K562 (cell line): ENCODE data around the gene SLC35D3. TPM values are rescaled to one million over a fixed set of nuclear protein-coding genes. Genes with fewer than 3 reads are reported as not detected.

Source experiments
- ATAC-seq: fragments of 200-7000 bp; cut with Tn5 transposase; 3 replicates; pipeline ENCODE4 v1.9.1; 2020; ENCODE audit warnings: moderate library complexity
- BruUV-seq: library from RNA; stranded (reverse); fragments of 400-500 nt; replicated peaks from 2 replicates; lab custom pipeline; 2021; lab: Mats Ljungman, UMichigan
- CTCF ChIA-PET: fragments of 300-600 bp; formaldehyde crosslinking; extraction: SDS; loops from one replicate; lab custom pipeline; 2021; ENCODE audit warnings: low intra/inter-chr PET ratio; lab: Yijun Ruan, JAX
- POLR2A ChIA-PET: fragments of 300-600, 350-650 bp; sonication (Branson Sonifier 250); formaldehyde crosslinking; extraction: SDS; loops from one replicate; lab custom pipeline; 2021; ENCODE audit warnings: antibody characterized with exemption, inconsistent platforms; lab: Yijun Ruan, JAX
- DNase-seq, 4 experiments: peaks; one replicate each; pipeline versions ENCODE4 v3.0.0 to v3.0.0-alpha.2; 2011 to 2018; ENCODE audit warnings: low spot score in 3 of 4, mixed read lengths in 3 of 4; ENCODE audit errors: extremely low read depth in 1 of 4
- FAIRE-seq: peaks from 2 replicates; lab custom pipeline; 2011; peaks lifted over from hg19 to GRCh38; lab: Jason Lieb, UNC
- H2AFZ ChIP-seq: 2 replicates; pipeline ENCODE4 v1.6.0; 2011; ENCODE audit warnings: low read depth, low read length, control low read depth, inconsistent platforms
- H3K27ac ChIP-seq: fragments of 200-600 bp; 3 replicates; pipeline ENCODE4 v1.8.0; 2011; ENCODE audit warnings: low read depth, mild to moderate bottlenecking, control low read depth, inconsistent platforms, low read length, moderate library complexity, mixed read lengths; ENCODE audit errors: extremely low read depth
- H3K27me3 ChIP-seq, 2 experiments: fragments of 300-600 bp in 1 of 2; 2 replicates in 1 of 2; 3 replicates in 1 of 2; pipeline versions ENCODE4 v1.6.0 to v1.8.0; 2011; ENCODE audit warnings: inconsistent platforms in 2 of 2, low read length in 2 of 2, mild to moderate bottlenecking in 1 of 2, mixed read lengths in 1 of 2, moderate library complexity in 1 of 2; ENCODE audit not compliant: control insufficient read depth in 2 of 2, insufficient read depth in 2 of 2
- H3K36me3 ChIP-seq: fragments of 300-600 bp; 3 replicates; pipeline ENCODE4 v1.8.0; 2011; ENCODE audit warnings: mild to moderate bottlenecking, low read length, inconsistent platforms; ENCODE audit not compliant: control insufficient read depth, insufficient read depth
- H3K4me1 ChIP-seq, 2 experiments: fragments of 200-600 bp in 1 of 2; replicated peaks in 1 of 2; 2 replicates in 1 of 2; 3 replicates in 1 of 2; pipeline versions ENCODE4 v1.5.1 to v1.8.0; 2011; ENCODE audit warnings: inconsistent platforms in 2 of 2, low read length in 2 of 2, mild to moderate bottlenecking in 1 of 2, mixed read lengths in 1 of 2, moderate library complexity in 1 of 2; ENCODE audit not compliant: control insufficient read depth in 2 of 2, insufficient read depth in 2 of 2
- H3K4me2 ChIP-seq: 2 replicates; pipeline ENCODE4 v1.6.1; 2011; ENCODE audit warnings: low read length, control low read depth, inconsistent platforms, mixed read lengths; ENCODE audit not compliant: insufficient read depth
- H3K4me3 ChIP-seq: fragments of 200-600 bp; sonication (generic), shearing (Covaris generic); 2 replicates; pipeline ENCODE4 v1.5.1; 2016; ENCODE audit warnings: control low read depth, inconsistent platforms
- H3K79me2 ChIP-seq: fragments of 200-600 bp; 3 replicates; pipeline ENCODE4 v1.8.0; 2011; ENCODE audit warnings: low read length, inconsistent platforms; ENCODE audit not compliant: control insufficient read depth, insufficient read depth
- H3K9ac ChIP-seq, 2 experiments: 2 replicates each; pipeline versions ENCODE4 v1.6.0 to v1.6.1; 2011; ENCODE audit warnings: low read depth in 2 of 2, low read length in 2 of 2, control low read depth in 1 of 2, inconsistent platforms in 1 of 2, mild to moderate bottlenecking in 1 of 2, mixed read lengths in 1 of 2; ENCODE audit not compliant: insufficient read depth in 1 of 2
- H3K9me1 ChIP-seq: one replicate; pipeline ENCODE4 v1.6.0; 2011; ENCODE audit warnings: inconsistent platforms, mild to moderate bottlenecking, low read length, moderate library complexity; ENCODE audit not compliant: control insufficient read depth, insufficient read depth
- H3K9me3 ChIP-seq: replicated peaks from 2 replicates; pipeline ENCODE4 v1.5.1; 2011; ENCODE audit warnings: low read depth, low read length, inconsistent platforms; ENCODE audit not compliant: control insufficient read depth, insufficient read depth
- H4K20me1 ChIP-seq: replicated peaks from 2 replicates; pipeline ENCODE4 v1.6.1; 2011; ENCODE audit warnings: low read length, inconsistent platforms, mixed read lengths; ENCODE audit not compliant: control insufficient read depth, insufficient read depth
- CCNT2 ChIP-seq: IDR thresholded peaks from 2 replicates; pipeline ENCODE4 v1.6.1; 2011; ENCODE audit warnings: borderline replicate concordance, low read depth, mild to moderate bottlenecking, moderate library complexity, mixed read lengths, low read length; ENCODE audit not compliant: insufficient read length; ENCODE audit errors: extremely low read depth
- FOXA3 ChIP-seq, 2 experiments: fragments of 450-650 bp in 1 of 2; sonication (generic) in 1 of 2; formaldehyde crosslinking; IDR thresholded peaks in 1 of 2; conservative IDR thresholded peaks in 1 of 2; 2 replicates each; pipeline versions ENCODE4 v1.4.0 to v1.8.0; 2020 to 2022; ENCODE audit warnings: mild to moderate bottlenecking in 2 of 2, missing genetic modification reagents in 1 of 2
- PHF8 ChIP-seq: fragments of 200-600 bp; sonication (generic); IDR thresholded peaks from 2 replicates; pipeline ENCODE4 v1.6.1; 2012; ENCODE audit warnings: mixed run types, mild to moderate bottlenecking, inconsistent platforms, low read length, moderate library complexity, borderline replicate concordance
- SP1 ChIP-seq: sonication (generic); formaldehyde crosslinking; IDR thresholded peaks from 2 replicates; pipeline ENCODE4 v1.8.1; 2022; ENCODE audit warnings: mild to moderate bottlenecking, missing genetic modification reagents
- WGBS: fragments of 100-300 bp; shearing (Covaris generic); methylation state at CpG from one replicate; pipeline ENCODE4 v1.1.6; 2016; ENCODE audit warnings: low coverage, mixed read lengths; ENCODE audit not compliant: insufficient coverage; ENCODE audit errors: missing lambda C conversion rate; 5-methylcytosine and 5-hydroxymethylcytosine counted together
- in situ Hi-C: fragments of 300-500 bp; cut with MboI; formaldehyde crosslinking; loops from 4 replicates; pipeline ENCODE4 v1.15.0; 2018; ENCODE audit warnings: inconsistent platforms, mixed read lengths
- intact Hi-C: fragments of 100-400 bp; cut with micrococcal nuclease; formaldehyde crosslinking; loops from 2 replicates; pipeline ENCODE4 v1.14.2; 2022
- polyA plus RNA-seq, 8 experiments: library from polyadenylated mRNA; depleted of rRNA in 4 of 8; stranded (reverse) in 5 of 8; unstranded in 3 of 8; fragments of >200 nt; fragmentation: Nextera tagmentation in 2 of 8; fragmentation: Illumina TruSeq in 1 of 8; extraction: Ambion mirVana in 2 of 8; extraction: Trizol in 1 of 8; gene quantifications; 2 replicates each; pipeline versions ENCODE4 v1.2.1 to v1.2.3, GENCODE V29; 2011 to 2014; ENCODE audit warnings: inconsistent platforms in 1 of 8, missing spikeins in 1 of 8
- total RNA-seq, 7 experiments: library from RNA; depleted of rRNA in 6 of 7; stranded (reverse); fragments of >200 nt in 6 of 7; fragmentation: Illumina TruSeq in 2 of 7; extraction: Trizol in 2 of 7; gene quantifications; 2 replicates each; pipeline versions ENCODE4 v1.2.1 to v1.2.3, GENCODE V29; 2011 to 2021; ENCODE audit warnings: low replicate concordance in 1 of 7
- TF ChIP-seq, protein P1 (sequence below): fragments of 250-450 bp; sonication (Bioruptor Pico); IDR thresholded peaks from 2 replicates; pipeline ENCODE4 v1.8.0; 2022; ENCODE audit warnings: moderate library complexity, mild to moderate bottlenecking, inconsistent platforms
- TF ChIP-seq, protein P2 (sequence below): sonication (generic); IDR thresholded peaks from 2 replicates; pipeline ENCODE4 v1.6.1; 2016

SLC35D3 gene
- total and polyA plus RNA-seq, 9 of the 15 experiments (the other 6 are each of a cell fraction or from before 2014, with no cell fraction given), result not detected

DNA sequence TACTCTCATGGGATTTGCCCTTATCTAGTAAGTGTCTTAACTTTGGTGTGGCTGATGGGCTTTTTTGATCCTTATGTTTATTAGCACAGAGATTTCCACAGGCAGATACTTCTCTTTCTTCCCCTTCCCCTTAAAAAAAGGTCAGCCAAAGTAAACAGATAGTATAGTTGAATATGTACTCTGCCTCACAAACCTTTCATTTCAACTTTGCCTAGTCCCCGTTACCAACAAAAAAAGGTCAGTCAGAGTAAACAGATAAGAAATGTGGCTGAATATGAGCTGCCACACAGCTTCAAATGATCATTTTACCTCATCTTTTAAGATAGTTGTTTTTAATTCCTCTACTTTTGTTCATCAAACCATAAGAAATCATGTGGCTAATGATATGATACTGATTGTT is 34.1 kb upstream of the SLC35D3 start:
- Histone ChIP-seq H3K4me2 (no peak overlapping the region), H3K36me3 (no peaks in the 10 kb centered on the region), H2AFZ (no peak overlapping the region), H4K20me1 (no peaks in the 10 kb centered on the region), H3K27me3 (no peaks in the 10 kb centered on the region), H3K9ac (no peak overlapping the region), H3K9me3 (no peaks in the 10 kb centered on the region), H3K9me1 (no peaks in the 10 kb centered on the region), H3K4me1 (peaks cover 0 to 8% of the 10 kb centered on the region in 2 experiments; a peak in 2 of 5 replicates), H3K4me3 (no peak overlapping the region), H3K79me2 (no peaks in the 10 kb centered on the region), H3K27ac (no peak overlapping the region)
- intact Hi-C loops (no loop called here), in situ Hi-C loops (no loop called here)
- TF ChIP-seq CCNT2, result peak; percentile 24
- TF ChIP-seq PHF8, result no peak
- TF ChIP-seq, protein P1, sequence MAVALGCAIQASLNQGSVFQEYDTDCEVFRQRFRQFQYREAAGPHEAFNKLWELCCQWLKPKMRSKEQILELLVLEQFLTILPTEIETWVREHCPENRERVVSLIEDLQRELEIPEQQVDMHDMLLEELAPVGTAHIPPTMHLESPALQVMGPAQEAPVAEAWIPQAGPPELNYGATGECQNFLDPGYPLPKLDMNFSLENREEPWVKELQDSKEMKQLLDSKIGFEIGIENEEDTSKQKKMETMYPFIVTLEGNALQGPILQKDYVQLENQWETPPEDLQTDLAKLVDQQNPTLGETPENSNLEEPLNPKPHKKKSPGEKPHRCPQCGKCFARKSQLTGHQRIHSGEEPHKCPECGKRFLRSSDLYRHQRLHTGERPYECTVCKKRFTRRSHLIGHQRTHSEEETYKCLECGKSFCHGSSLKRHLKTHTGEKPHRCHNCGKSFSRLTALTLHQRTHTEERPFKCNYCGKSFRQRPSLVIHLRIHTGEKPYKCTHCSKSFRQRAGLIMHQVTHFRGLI (CRISPR knock-in tag), result no peak
- TF ChIP-seq, protein P2, sequence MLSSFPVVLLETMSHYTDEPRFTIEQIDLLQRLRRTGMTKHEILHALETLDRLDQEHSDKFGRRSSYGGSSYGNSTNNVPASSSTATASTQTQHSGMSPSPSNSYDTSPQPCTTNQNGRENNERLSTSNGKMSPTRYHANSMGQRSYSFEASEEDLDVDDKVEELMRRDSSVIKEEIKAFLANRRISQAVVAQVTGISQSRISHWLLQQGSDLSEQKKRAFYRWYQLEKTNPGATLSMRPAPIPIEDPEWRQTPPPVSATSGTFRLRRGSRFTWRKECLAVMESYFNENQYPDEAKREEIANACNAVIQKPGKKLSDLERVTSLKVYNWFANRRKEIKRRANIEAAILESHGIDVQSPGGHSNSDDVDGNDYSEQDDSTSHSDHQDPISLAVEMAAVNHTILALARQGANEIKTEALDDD, result 0 out of 2 replicates have a peak, but pooled peaks have one; percentile 40
- TF ChIP-seq SP1 (CRISPR knock-in tag), result no peak
- TF ChIP-seq FOXA3 (CRISPR knock-in tag; conservative IDR thresholded peaks at IDR 0.05 in 1 of 2, IDR thresholded peaks at IDR 0.05 in 1 of 2), result peak in 1 of 2 experiments; percentile 52; a peak in 2 of 4 replicates
- BruUV-seq, result no TSS peak
- no peak for ATAC-seq
- ChIA-PET CTCF (no interaction called here), POLR2A (interaction anchor here (1.1 kb wide), 1 partner anchor 23 kb away, joined by 3 read pairs; no protein-coding TSS in a partner anchor)
- WGBS, result 0% methylated on average over 1 of the region's 1 CpG
- FAIRE-seq, result no peak
- DNase-seq, result no peak
